Measurements from ENCODE around the gene TM4SF20.

Gene TM4SF20, protein sequence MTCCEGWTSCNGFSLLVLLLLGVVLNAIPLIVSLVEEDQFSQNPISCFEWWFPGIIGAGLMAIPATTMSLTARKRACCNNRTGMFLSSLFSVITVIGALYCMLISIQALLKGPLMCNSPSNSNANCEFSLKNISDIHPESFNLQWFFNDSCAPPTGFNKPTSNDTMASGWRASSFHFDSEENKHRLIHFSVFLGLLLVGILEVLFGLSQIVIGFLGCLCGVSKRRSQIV

DNA sequence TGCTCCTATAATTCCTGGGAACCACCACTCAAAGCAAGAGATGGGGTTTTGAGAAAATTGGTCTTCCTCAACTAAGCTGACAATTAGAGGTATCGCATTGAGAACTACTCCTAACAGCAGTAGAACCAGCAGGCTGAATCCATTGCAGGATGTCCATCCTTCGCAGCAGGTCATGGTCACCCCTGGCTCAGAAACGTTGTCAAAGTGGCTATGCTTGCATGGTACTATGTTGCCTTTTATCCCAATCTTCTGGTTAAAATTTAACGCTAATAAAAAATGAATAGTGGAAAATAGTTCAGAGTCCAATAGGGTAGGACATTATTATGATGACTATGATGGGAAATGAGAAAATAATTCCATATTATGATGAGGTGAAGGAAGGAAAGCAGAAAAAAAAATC, at the start of gene TM4SF20:
TSS of gene TM4SF20 (minus strand) at position 212 of the 400 bp plus-strand sequence. CDS start at position 174, 38 bp downstream.
- no peak within 1 kb of the TSS for H3K4me3 ChIP-seq (ENCODE audit: control insufficient read depth, low read depth, low read length)
- TF ChIP-seq, protein P1, sequence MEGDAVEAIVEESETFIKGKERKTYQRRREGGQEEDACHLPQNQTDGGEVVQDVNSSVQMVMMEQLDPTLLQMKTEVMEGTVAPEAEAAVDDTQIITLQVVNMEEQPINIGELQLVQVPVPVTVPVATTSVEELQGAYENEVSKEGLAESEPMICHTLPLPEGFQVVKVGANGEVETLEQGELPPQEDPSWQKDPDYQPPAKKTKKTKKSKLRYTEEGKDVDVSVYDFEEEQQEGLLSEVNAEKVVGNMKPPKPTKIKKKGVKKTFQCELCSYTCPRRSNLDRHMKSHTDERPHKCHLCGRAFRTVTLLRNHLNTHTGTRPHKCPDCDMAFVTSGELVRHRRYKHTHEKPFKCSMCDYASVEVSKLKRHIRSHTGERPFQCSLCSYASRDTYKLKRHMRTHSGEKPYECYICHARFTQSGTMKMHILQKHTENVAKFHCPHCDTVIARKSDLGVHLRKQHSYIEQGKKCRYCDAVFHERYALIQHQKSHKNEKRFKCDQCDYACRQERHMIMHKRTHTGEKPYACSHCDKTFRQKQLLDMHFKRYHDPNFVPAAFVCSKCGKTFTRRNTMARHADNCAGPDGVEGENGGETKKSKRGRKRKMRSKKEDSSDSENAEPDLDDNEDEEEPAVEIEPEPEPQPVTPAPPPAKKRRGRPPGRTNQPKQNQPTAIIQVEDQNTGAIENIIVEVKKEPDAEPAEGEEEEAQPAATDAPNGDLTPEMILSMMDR (IDR thresholded peaks at IDR 0.05; ENCODE audit: control insufficient read depth, insufficient read depth, low read depth, low read length, missing control alignments) = no peak
- DNase-seq (ENCODE audit: low read depth) = no peak

DNA sequence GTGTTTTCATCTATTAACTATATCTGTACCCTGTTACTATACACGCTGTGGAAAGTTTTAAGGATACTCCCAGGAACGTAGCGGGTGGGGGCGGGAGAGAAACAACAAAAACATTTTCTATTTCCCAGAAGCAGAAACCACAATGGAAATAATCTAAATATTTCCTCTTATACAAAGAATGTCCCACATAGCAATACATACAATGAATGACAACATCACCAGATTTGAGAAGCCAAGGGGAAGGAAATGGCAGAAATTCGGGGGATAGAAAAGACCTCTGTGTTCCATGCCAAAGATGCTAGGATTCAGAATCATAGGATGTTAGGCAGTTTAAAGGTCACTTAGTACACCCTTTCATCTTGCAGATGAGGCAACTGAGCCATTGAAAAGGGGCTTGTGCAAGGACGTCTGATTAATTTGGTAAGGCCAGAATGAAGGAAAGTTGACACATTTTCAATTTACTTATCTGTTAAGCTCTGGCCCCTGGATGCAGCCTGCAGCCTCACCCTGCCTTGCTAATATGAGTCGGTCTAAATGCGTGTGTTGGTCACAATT, 49.7 kb upstream of the TM4SF20 start:
- H3K4me3 ChIP-seq (ENCODE audit: control insufficient read depth, low read depth, low read length) = no peak overlapping the region
- TF ChIP-seq, protein P1 (IDR thresholded peaks at IDR 0.05; ENCODE audit: control insufficient read depth, insufficient read depth, low read depth, low read length, missing control alignments) = no peak
- DNase-seq (ENCODE audit: low read depth) = no peak

DNA sequence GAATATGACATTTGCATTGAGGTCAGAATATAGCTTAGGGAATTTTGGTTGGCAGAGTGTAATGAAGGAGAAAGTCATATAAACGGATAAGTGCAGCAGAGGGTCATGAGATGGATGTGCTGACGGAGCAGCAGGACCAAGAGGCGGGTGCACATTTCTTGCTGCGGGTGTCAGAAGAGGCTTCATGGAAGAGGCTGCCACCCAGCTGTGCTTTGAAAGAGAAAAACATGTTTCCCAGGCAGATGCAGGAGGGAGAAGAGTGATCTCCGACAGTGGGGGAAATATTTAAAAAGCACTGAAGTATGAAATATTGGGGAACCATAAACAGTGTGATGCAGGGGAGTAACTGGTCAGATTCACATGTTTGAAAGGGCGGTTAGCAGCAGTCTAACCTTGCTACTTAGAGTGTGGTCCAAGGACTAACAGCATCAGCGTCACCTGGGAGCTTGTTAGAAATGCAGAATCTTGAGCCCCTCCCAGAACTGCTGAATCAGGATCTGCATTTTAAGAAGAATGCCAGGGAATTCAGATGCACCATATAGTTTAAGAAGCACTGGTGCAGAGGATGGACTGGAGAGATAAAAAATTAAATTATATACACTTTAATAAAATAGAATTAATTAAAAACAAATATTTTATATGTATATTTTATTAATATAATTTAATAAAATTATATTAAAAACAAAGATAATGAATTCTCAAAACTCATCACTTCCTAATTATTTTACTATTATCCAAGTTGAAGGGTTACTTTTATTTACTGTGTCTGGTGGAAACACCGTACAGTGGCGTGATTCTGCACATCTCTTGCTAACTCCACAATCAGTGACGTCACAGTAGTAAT, 44.8 kb upstream of the TM4SF20 start:
- TF ChIP-seq, protein P1 (IDR thresholded peaks at IDR 0.05; ENCODE audit: control insufficient read depth, insufficient read depth, low read depth, low read length, missing control alignments) = no peak
- no peak overlapping the region for H3K4me3 ChIP-seq (ENCODE audit: control insufficient read depth, low read depth, low read length)
- DNase-seq (ENCODE audit: low read depth) = no peak

DNA sequence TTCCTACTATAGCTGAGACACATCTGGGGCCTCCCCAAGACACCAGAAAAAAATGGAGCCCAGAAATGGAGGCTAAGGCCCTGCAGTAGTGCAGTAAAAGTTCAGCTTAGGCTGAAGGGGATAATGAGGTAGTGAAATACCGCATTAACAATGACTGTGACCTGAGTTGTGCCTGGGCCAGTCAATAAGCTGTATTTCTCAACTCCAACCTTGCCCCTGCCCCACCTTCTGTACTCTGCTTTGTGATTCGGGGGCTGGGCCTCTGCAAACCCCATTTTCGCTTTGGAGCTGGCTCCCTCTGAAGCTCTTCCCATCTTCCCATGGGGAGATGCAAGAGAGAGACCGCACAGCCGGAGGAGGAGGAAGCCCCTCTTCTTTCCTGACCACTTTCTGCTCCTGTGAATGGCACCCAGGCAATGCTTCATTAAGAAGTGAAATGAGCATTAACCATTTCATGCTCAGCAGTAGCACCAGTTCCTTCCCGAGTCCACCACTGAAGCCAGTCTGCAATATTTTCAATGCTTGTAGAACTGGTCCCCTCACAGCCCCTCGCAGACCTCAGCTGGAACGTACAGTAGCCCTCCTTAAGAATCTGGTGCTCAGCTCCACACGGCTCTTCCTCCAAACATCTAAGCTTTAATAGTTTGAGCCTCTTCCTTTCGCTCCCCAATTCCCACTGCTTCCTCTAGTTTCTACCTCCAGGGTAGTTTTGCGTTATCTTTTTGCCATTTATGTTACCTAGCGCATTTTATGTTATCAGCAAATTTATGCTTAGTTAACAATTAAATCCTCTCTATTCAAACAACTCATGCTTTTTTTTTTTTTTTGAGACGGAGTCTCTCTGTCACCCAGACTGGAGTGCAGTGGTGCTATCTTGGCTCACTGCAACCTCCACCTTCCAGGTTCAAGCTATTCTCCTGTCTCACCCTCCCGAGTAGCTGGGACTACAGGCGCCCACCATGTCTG, 41.3 kb upstream of the TM4SF20 start:
- no peak for DNase-seq (ENCODE audit: low read depth)
- TF ChIP-seq, protein P1 (IDR thresholded peaks at IDR 0.05; ENCODE audit: control insufficient read depth, insufficient read depth, low read depth, low read length, missing control alignments) = no peak
- H3K4me3 ChIP-seq (ENCODE audit: control insufficient read depth, low read depth, low read length) = no peak overlapping the region

DNA sequence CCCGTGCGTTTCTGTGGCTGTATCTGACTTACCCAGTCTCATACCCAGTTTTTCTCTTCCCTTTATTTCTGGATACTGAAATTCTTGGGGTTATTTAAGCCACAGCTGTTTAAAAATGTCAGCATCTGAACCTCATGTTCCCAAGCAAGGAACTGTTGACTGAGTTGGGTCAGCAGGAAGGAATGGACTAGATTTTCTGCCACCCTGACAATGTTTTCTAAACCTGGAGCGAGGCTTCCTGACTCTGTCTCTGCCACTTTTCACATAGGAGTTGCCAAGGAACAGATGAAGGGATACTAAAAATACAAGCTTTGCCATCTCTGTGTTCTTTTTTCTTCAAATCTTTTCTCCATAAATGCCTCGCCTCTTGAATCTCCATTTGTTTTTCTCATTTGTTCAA, 37.6 kb upstream of the TM4SF20 start:
- TF ChIP-seq, protein P1 (IDR thresholded peaks at IDR 0.05; ENCODE audit: control insufficient read depth, insufficient read depth, low read depth, low read length, missing control alignments) = no peak
- no peak overlapping the region for H3K4me3 ChIP-seq (ENCODE audit: control insufficient read depth, low read depth, low read length)
- DNase-seq (ENCODE audit: low read depth) = no peak

Data from AG09309 (cell line).